OCI-LY3 (cell line): Measurements from ENCODE around the gene AQR.

Experiments
- CTCF ChIP-seq: fragments of 200-600, 300-600 bp; sonication (generic); IDR thresholded peaks from 2 replicates; pipeline ENCODE4 v1.5.1; 2014; ENCODE audit warnings: antibody characterized with exemption, low read length, low read depth
- EZH2phosphoT487 ChIP-seq: fragments of 200-600 bp; shearing (Covaris generic); IDR thresholded peaks from 2 replicates; pipeline ENCODE4 v1.6.1; 2018; ENCODE audit warnings: antibody characterized with exemption, mixed run types, low read depth

DNA sequence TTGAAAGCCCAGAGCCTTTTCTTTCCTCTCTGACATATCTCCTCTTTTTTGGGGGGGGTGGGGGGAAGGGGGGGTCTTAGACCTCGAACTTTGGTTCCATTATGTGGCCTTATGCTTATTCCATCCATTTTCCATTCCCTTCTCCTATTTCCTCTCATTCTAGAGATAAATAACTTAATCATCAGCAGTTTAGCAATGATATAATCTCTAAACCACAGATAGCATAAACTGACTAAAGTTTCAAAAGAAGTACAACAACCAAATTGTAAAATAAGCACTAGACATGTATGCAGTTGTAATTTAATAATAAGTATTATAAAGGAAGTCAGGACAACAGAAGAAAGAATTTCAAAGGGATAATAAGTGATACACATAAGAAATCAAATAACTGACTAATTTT lies 64.5 kb downstream of the AQR start:
- TF ChIP-seq CTCF (no peak), EZH2phosphoT487 (no peak)
